DOHH2 (cell line): Measurements from ENCODE around the gene THAP11.
"Not testable (repeated sequence)": the region's sequence is repeated elsewhere in the genome, so short reads cannot be mapped to it uniquely, and the experiment has no call there.

Source experiments
- H3F3A ChIP-seq: fragments of 200-600 bp; sonication (generic), shearing (Covaris generic); 2 replicates; pipeline ENCODE4 v1.6.0; 2016; ENCODE audit warnings: antibody characterized with exemption, mild to moderate bottlenecking; ENCODE audit not compliant: control insufficient read depth, insufficient read depth
- H3K27ac ChIP-seq: fragments of 200-600 bp; sonication (generic); 2 replicates; pipeline ENCODE4 v1.5.1; 2014; ENCODE audit warnings: low read depth, mild to moderate bottlenecking, low read length, moderate library complexity
- H3K27me3 ChIP-seq: fragments of 200-600 bp; sonication (generic); 2 replicates; pipeline ENCODE4 v1.6.1; 2014; ENCODE audit warnings: mild to moderate bottlenecking, low read length, mixed read lengths; ENCODE audit not compliant: control insufficient read depth
- H3K36me3 ChIP-seq: fragments of 200-600 bp; sonication (generic); 2 replicates; pipeline ENCODE4 v1.6.1; 2014; ENCODE audit warnings: mild to moderate bottlenecking, low read length, moderate library complexity, mixed read lengths; ENCODE audit not compliant: control insufficient read depth
- H3K4me1 ChIP-seq: fragments of 200-600 bp; sonication (generic); 2 replicates; pipeline ENCODE4 v1.6.1; 2014; ENCODE audit warnings: mild to moderate bottlenecking, low read length, mixed read lengths; ENCODE audit not compliant: control insufficient read depth
- H3K4me2 ChIP-seq: fragments of 200-600 bp; sonication (generic); 2 replicates; pipeline ENCODE4 v1.6.0; 2014; ENCODE audit warnings: mild to moderate bottlenecking, low read length, moderate library complexity
- H3K4me3 ChIP-seq: fragments of 200-600 bp; sonication (generic); 2 replicates; pipeline ENCODE4 v1.5.1; 2014; ENCODE audit warnings: mild to moderate bottlenecking, low read length, mixed read lengths
- H3K79me2 ChIP-seq: fragments of 200-600 bp; sonication (generic); 2 replicates; pipeline ENCODE4 v1.6.1; 2014; ENCODE audit warnings: mild to moderate bottlenecking, low read length, mixed read lengths; ENCODE audit not compliant: control insufficient read depth
- H3K9me2 ChIP-seq: fragments of 200-600 bp; sonication (generic); replicated peaks from 2 replicates; pipeline ENCODE4 v1.6.1; 2014; ENCODE audit warnings: mild to moderate bottlenecking, low read length, mixed read lengths; ENCODE audit not compliant: control insufficient read depth
- H3K9me3 ChIP-seq: fragments of 200-600 bp; sonication (generic); 2 replicates; pipeline ENCODE4 v1.6.1; 2014; ENCODE audit warnings: antibody characterized with exemption, low read length, mixed read lengths; ENCODE audit not compliant: control insufficient read depth, insufficient read depth
- H4K20me1 ChIP-seq: fragments of 200-600 bp; sonication (generic); 2 replicates; pipeline ENCODE4 v1.6.0; 2014; ENCODE audit warnings: low read depth, mild to moderate bottlenecking, antibody characterized with exemption, low read length, moderate library complexity; ENCODE audit not compliant: control insufficient read depth, insufficient read depth
- CTCF ChIP-seq: fragments of 200-600 bp; sonication (generic); IDR thresholded peaks from one replicate; pipeline ENCODE4 v1.5.1; 2014; ENCODE audit warnings: antibody characterized with exemption, mild to moderate bottlenecking, low read depth, low read length; ENCODE audit not compliant: poor library complexity, severe bottlenecking
- EZH2phosphoT487 ChIP-seq: fragments of 200-600 bp; sonication (generic); IDR thresholded peaks from 2 replicates; pipeline ENCODE4 v1.6.1; 2017; ENCODE audit warnings: borderline replicate concordance, mild to moderate bottlenecking, antibody characterized with exemption, low read length, moderate library complexity, mixed read lengths

Gene THAP11

GRCh38 chr16:67833415-67834241, 8.5 kb upstream of the THAP11 start:
- TF ChIP-seq CTCF (no peak), EZH2phosphoT487 (no peak)

GRCh38 chr16:67834242-67834614, 7.9 kb upstream of the THAP11 start:
- Histone ChIP-seq H4K20me1 (no peaks in the 10 kb centered on the region), H3K36me3 (peaks cover 27% of the 10 kb centered on the region), H3K4me1 (peaks cover 14% of the 10 kb centered on the region), H3F3A (no peaks in the 10 kb centered on the region), H3K27ac (no peak overlapping the region), H3K27me3 (no peaks in the 10 kb centered on the region), H3K9me3 (no peaks in the 10 kb centered on the region), H3K4me3 (peak overlapping the region; percentile 78), H3K79me2 (peaks cover 13% of the 10 kb centered on the region), H3K4me2 (peak overlapping the region; percentile 94), H3K9me2 (no peaks in the 10 kb centered on the region)
- TF ChIP-seq CTCF (no peak), EZH2phosphoT487 (no peak)

More at GRCh38 chr16:67833415-67834241, 8.5 kb upstream of the THAP11 start:
- H3K27me3 ChIP-seq, result no peaks in the 10 kb centered on the region
- no peaks in the 10 kb centered on the region for H3F3A ChIP-seq
- H3K4me1 ChIP-seq, result peaks cover 14% of the 10 kb centered on the region
- H4K20me1 ChIP-seq, result no peaks in the 10 kb centered on the region
- H3K79me2 ChIP-seq, result peaks cover 13% of the 10 kb centered on the region
- H3K9me3 ChIP-seq, result no peaks in the 10 kb centered on the region
- H3K36me3 ChIP-seq, result peaks cover 30% of the 10 kb centered on the region
- H3K27ac ChIP-seq, result no peak overlapping the region
- peak overlapping the region; percentile 94 for H3K4me2 ChIP-seq
- H3K9me2 ChIP-seq, result no peaks in the 10 kb centered on the region
- H3K4me3 ChIP-seq, result peak overlapping the region; percentile 78

GRCh38 chr16:67837190-67837589, 4.9 kb upstream of the THAP11 start:
- H3K9me3 ChIP-seq, H3F3A ChIP-seq, H3K4me2 ChIP-seq, H3K4me3 ChIP-seq, H3K27me3 ChIP-seq, H3K27ac ChIP-seq, H3K36me3 ChIP-seq, H4K20me1 ChIP-seq, H3K9me2 ChIP-seq: not testable (repeated sequence)
- Histone ChIP-seq H3K4me1 (peaks cover 19% of the 10 kb centered on the region), H3K79me2 (peaks cover 13% of the 10 kb centered on the region)

GRCh38 chr16:67837811-67838210, 4.3 kb upstream of the THAP11 start:
- H3K27me3 ChIP-seq, result no peaks in the 10 kb centered on the region
- H3K79me2 ChIP-seq, result peaks cover 12% of the 10 kb centered on the region
- TF ChIP-seq CTCF (no peak), EZH2phosphoT487 (no peak)
- peaks cover 14% of the 10 kb centered on the region for H3K4me1 ChIP-seq
- no peaks in the 10 kb centered on the region for H4K20me1 ChIP-seq
- no peaks in the 10 kb centered on the region for H3F3A ChIP-seq
- no peaks in the 10 kb centered on the region for H3K9me3 ChIP-seq
- H3K9me2 ChIP-seq, result no peaks in the 10 kb centered on the region
- H3K4me3 ChIP-seq, result no peak overlapping the region
- no peak overlapping the region for H3K27ac ChIP-seq
- H3K4me2 ChIP-seq, result no peak overlapping the region
- no peaks in the 10 kb centered on the region for H3K36me3 ChIP-seq
